ENCODE results near the gene RPL23. TPM values are rescaled to one million over a fixed set of nuclear protein-coding genes. Genes with fewer than 3 reads are reported as not detected.

Gene RPL23
- total and polyA plus RNA-seq, 11 donors = 698 to 2,300 (median 864) TPM

DNA sequence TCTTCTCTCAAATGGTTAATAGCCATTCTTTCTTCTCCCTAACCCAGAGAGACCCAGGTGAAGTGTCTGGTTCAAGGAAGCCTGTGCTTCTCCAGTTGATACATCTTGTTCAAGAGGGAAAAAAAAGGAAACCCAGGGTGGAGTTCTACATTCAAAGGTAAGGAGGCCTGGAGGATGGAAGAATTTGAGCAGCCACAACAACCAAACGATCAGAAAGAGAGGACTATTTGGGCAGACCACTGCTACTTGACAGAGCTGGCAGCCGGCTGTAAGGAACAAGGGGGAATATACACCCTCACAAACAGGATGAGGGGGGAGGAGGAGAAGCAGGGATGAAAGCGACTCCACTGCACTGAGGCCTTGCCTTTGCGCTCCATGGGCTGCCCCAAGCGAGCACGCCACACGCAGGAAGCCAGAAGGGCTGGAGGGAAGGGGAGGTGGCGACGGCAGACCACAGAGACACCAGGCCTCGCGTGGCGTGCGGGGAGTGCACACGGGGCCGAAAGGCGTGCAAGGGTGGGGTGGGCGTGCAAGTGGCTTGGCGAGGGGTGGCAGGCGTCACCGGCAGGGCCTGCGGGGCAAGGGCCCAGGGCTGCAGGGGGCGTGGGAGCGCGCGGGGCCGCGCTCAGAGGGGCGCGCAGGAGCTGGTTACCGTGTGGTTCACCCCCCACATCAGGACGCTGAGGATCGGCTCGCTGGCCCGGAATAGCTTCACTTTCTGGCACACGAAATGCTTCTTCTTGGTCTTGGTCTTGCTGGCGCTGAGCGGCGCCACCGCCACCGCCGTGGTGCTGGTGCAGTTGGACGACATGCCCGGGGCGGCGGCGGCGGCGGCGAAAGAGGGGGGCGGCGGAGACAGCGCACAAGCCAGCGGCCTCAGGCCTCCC, 54.7 kb downstream of the RPL23 start:
- Histone ChIP-seq H3K4me3 (peak overlapping the region; percentile 65 to 98 (median 82)), H3K9me3 (peaks cover 0 to 2% (median 0%) of the 10 kb centered on the region in 12 donors), H3K27ac (peak overlapping the region; percentile 89 to 100 (median 99)), H3K4me1 (peaks cover 6 to 42% (median 27%) of the 10 kb centered on the region in 12 donors), H3K27me3 (no peaks in the 10 kb centered on the region), H3K36me3 (peaks cover 0 to 48% (median 42%) of the 10 kb centered on the region in 9 donors)
- DNase-seq (peak in 4 of 5 donors; percentile 56 to 71 (median 58)), ATAC-seq (peak; percentile 6 to 49 (median 32))
- intact Hi-C loops (cut with DNase I) = loop anchor here in 5 of 10 donors (2.0 to 5.0 kb wide), 2 partner anchors 46 to 47 kb away; partner anchors contain the start of gene PSMB3 (in 5 of the 5)
- 0 to 1% (median 0%) methylated on average over 16 to 53 of the region's 53 CpGs for WGBS, 4 donors
- TF ChIP-seq, protein P1, sequence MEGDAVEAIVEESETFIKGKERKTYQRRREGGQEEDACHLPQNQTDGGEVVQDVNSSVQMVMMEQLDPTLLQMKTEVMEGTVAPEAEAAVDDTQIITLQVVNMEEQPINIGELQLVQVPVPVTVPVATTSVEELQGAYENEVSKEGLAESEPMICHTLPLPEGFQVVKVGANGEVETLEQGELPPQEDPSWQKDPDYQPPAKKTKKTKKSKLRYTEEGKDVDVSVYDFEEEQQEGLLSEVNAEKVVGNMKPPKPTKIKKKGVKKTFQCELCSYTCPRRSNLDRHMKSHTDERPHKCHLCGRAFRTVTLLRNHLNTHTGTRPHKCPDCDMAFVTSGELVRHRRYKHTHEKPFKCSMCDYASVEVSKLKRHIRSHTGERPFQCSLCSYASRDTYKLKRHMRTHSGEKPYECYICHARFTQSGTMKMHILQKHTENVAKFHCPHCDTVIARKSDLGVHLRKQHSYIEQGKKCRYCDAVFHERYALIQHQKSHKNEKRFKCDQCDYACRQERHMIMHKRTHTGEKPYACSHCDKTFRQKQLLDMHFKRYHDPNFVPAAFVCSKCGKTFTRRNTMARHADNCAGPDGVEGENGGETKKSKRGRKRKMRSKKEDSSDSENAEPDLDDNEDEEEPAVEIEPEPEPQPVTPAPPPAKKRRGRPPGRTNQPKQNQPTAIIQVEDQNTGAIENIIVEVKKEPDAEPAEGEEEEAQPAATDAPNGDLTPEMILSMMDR (IDR thresholded peaks at IDR 0.05) = peak in 3 of 12 donors; percentile 12 to 22 (median 20)
- TF ChIP-seq POLR2A (IDR thresholded peaks at IDR 0.05) = no peak

Small RNAs within 50 kb of the gene (microRNA-seq; reads per million reads assigned to microRNA genes)
- 0.77 to 4.1 (median 2.6) reads per million in 4 donors for gene MIR4727

Other genes with a start within 250 kb of the RPL23 start
- 1 to 10 TPM in 5 of 9 donors, under 1 TPM in 4; 0.46 to 1.7 (median 1.1) TPM for gene SRCIN1, start 247.8 kb downstream of the RPL23 start, total RNA-seq
- under 1 TPM; 0.19 to 0.95 TPM for gene SRCIN1, start 247.8 kb downstream of the RPL23 start, polyA plus RNA-seq
- 1 to 10 TPM in 4 of 9 donors, under 1 TPM in 5; 0.25 to 1.6 (median 0.94) TPM for gene EPOP, start 178.8 kb downstream of the RPL23 start, total RNA-seq
- 1 to 10 TPM in 1 of 2 donors, under 1 TPM in 1; 0.88 to 3.1 TPM for gene EPOP, start 178.8 kb downstream of the RPL23 start, polyA plus RNA-seq
- 10 to 100 TPM; 43.6 to 91.3 (median 68.3) TPM for gene MLLT6, start 148.4 kb downstream of the RPL23 start, total RNA-seq
- 10 to 100 TPM; 35.2 to 71.1 TPM for gene MLLT6, start 148.4 kb downstream of the RPL23 start, polyA plus RNA-seq
- 10 to 100 TPM; 21.2 to 80.3 (median 65.4) TPM for gene CISD3, start 123.4 kb downstream of the RPL23 start, total RNA-seq
- 10 to 100 TPM; 61.4 to 65.1 TPM for gene CISD3, start 123.4 kb downstream of the RPL23 start, polyA plus RNA-seq
- gene PCGF2, start 105.4 kb downstream of the RPL23 start, total RNA-seq = 10 to 100 TPM in 7 of 9 donors, 1 to 10 TPM in 2; 3.8 to 26.3 (median 21.9) TPM
- 10 to 100 TPM; 16.5 to 33.6 TPM for gene PCGF2, start 105.4 kb downstream of the RPL23 start, polyA plus RNA-seq
- gene PSMB3, start 101.0 kb downstream of the RPL23 start, total RNA-seq = 100 to 1,000 TPM; 145 to 305 (median 194) TPM
- gene PSMB3, start 101.0 kb downstream of the RPL23 start, polyA plus RNA-seq = 100 to 1,000 TPM; 298 to 304 TPM
- 10 to 100 TPM; 39.4 to 55.0 (median 48.5) TPM for gene PIP4K2B, start 54.2 kb downstream of the RPL23 start, total RNA-seq
- gene PIP4K2B, start 54.2 kb downstream of the RPL23 start, polyA plus RNA-seq = 10 to 100 TPM; 23.3 to 38.9 TPM
- gene CWC25, start 28.4 kb downstream of the RPL23 start, total RNA-seq = 10 to 100 TPM in 2 of 9 donors, 1 to 10 TPM in 7; 6.7 to 11.1 (median 8.3) TPM
- 10 to 100 TPM in 1 of 2 donors, 1 to 10 TPM in 1; 9.7 to 10.9 TPM for gene CWC25, start 28.4 kb downstream of the RPL23 start, polyA plus RNA-seq
- 10 to 100 TPM; 23.2 to 88.2 (median 26.7) TPM for gene LASP1, start 16.3 kb upstream of the RPL23 start, total RNA-seq
- 10 to 100 TPM; 18.2 to 29.2 TPM for gene LASP1, start 16.3 kb upstream of the RPL23 start, polyA plus RNA-seq
- under 1 TPM in 1 of 9 donors, not detected in 8; 0.11 TPM for gene FBXO47, start 113.7 kb upstream of the RPL23 start, total RNA-seq
- not detected for gene FBXO47, start 113.7 kb upstream of the RPL23 start, polyA plus RNA-seq